KMS-11 (cell line): Measurements from ENCODE around the gene FASTK.
"Not testable (repeated sequence)": the region's sequence is repeated elsewhere in the genome, so short reads cannot be mapped to it uniquely, and the experiment has no call there.

ENCODE experiments used
- H2AFZ ChIP-seq: fragments of 200-600 bp; sonication (generic); 2 replicates; pipeline ENCODE4 v1.6.1; 2016; ENCODE audit warnings: antibody characterized with exemption, mixed run types, low read depth
- H3K27ac ChIP-seq: fragments of 200-600 bp; sonication (generic); 2 replicates; pipeline ENCODE4 v1.6.1; 2016; ENCODE audit warnings: mild to moderate bottlenecking, mixed run types
- H3K27me3 ChIP-seq: fragments of 200-600 bp; sonication (generic); 2 replicates; pipeline ENCODE4 v1.6.1; 2017; ENCODE audit warnings: mild to moderate bottlenecking, low read depth, mixed run types, moderate library complexity; ENCODE audit not compliant: insufficient read depth
- H3K36me3 ChIP-seq: fragments of 200-600 bp; sonication (generic); 2 replicates; pipeline ENCODE4 v1.6.1; 2017; ENCODE audit warnings: mild to moderate bottlenecking, mixed run types; ENCODE audit not compliant: insufficient read depth
- H3K4me1 ChIP-seq: fragments of 200-600 bp; sonication (generic); 2 replicates; pipeline ENCODE4 v1.6.1; 2016; ENCODE audit warnings: mild to moderate bottlenecking, low read depth, mixed run types; ENCODE audit not compliant: poor library complexity, severe bottlenecking
- H3K4me2 ChIP-seq: fragments of 200-600 bp; sonication (generic); 2 replicates; pipeline ENCODE4 v1.7.0; 2016; ENCODE audit warnings: mild to moderate bottlenecking, mixed run types
- H3K4me3 ChIP-seq: fragments of 200-600 bp; sonication (generic); IDR thresholded peaks from 2 replicates; pipeline ENCODE4 v1.6.1; 2017; ENCODE audit warnings: low read depth, low read length, mixed read lengths; ENCODE audit not compliant: insufficient read depth
- H3K79me2 ChIP-seq: fragments of 200-600 bp; sonication (generic); 2 replicates; pipeline ENCODE4 v1.6.1; 2016; ENCODE audit warnings: low read depth, mixed run types; ENCODE audit not compliant: insufficient read depth
- H3K9ac ChIP-seq: fragments of 200-600 bp; sonication (generic); 2 replicates; pipeline ENCODE4 v1.6.1; 2016; ENCODE audit warnings: mild to moderate bottlenecking, mixed run types
- H4K20me1 ChIP-seq: fragments of 200-600 bp; sonication (generic); 2 replicates; pipeline ENCODE4 v1.6.1; 2016; ENCODE audit warnings: mild to moderate bottlenecking, mixed run types; ENCODE audit not compliant: insufficient read depth
- TF ChIP-seq, protein P1 (sequence below): fragments of 200-600 bp; sonication (generic); conservative IDR thresholded peaks from 2 replicates; pipeline ENCODE4 v1.6.1; 2017; ENCODE audit warnings: low read depth, mild to moderate bottlenecking, antibody characterized with exemption, low read length, moderate library complexity, mixed read lengths

FASTK gene

DNA sequence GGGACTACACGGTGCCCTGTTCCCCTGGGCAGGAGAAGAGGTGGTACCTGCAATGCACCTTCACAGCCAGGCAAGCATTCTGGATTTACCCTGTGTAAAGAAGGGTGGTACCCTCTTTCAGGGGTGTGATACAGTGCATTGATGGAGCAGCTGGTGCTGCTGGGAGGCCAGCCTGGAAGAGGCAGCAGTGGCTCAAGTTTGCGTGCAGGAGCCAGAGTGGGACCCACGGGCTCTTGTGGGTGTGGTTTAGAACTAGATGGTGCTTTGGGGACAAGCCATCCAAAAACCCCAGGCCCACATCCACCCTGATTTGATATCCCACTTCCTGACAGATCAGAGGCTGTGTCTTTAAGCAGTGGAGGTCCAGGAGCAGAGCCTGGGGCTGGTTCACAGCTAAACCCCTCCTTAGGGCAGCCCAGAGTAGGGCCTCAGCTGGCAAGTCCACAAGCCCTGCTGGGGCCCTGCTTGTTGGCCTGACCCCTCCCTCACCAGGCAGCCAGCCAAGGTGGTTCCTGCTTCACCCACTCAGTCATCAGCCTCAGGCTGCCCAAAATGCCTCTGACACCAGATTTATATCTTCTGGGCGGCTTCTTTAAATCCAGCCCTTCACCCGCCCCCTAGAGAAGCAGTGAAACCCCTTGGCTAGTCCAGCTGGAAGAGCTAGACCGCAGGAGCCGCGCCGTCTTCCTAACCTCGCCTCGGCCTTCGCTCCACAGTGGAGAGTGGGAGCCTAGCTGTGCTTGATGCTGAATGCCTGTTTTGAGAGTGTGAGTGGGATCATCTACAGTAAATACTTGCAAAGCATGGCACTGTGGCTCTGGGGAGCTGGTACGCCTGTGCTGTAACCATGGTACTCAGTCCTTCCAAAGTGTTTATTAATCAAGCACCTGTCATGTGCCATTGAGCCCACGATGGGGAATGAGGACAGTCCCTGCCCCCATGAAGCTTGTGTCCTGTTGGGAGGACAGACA lies 33.7 kb downstream of the FASTK start:
- Histone ChIP-seq H3K27ac (no peak overlapping the region), H3K9ac (no peak overlapping the region), H3K4me1 (no peaks in the 10 kb centered on the region), H3K79me2 (no peaks in the 10 kb centered on the region), H4K20me1 (no peaks in the 10 kb centered on the region), H2AFZ (no peak overlapping the region), H3K4me3 (no peak overlapping the region), H3K27me3 (peaks cover 13% of the 10 kb centered on the region; the same call in 1 of the 2 replicates), H3K36me3 (no peaks in the 10 kb centered on the region), H3K4me2 (no peak overlapping the region)
- TF ChIP-seq, protein P1, sequence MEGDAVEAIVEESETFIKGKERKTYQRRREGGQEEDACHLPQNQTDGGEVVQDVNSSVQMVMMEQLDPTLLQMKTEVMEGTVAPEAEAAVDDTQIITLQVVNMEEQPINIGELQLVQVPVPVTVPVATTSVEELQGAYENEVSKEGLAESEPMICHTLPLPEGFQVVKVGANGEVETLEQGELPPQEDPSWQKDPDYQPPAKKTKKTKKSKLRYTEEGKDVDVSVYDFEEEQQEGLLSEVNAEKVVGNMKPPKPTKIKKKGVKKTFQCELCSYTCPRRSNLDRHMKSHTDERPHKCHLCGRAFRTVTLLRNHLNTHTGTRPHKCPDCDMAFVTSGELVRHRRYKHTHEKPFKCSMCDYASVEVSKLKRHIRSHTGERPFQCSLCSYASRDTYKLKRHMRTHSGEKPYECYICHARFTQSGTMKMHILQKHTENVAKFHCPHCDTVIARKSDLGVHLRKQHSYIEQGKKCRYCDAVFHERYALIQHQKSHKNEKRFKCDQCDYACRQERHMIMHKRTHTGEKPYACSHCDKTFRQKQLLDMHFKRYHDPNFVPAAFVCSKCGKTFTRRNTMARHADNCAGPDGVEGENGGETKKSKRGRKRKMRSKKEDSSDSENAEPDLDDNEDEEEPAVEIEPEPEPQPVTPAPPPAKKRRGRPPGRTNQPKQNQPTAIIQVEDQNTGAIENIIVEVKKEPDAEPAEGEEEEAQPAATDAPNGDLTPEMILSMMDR: no peak

DNA sequence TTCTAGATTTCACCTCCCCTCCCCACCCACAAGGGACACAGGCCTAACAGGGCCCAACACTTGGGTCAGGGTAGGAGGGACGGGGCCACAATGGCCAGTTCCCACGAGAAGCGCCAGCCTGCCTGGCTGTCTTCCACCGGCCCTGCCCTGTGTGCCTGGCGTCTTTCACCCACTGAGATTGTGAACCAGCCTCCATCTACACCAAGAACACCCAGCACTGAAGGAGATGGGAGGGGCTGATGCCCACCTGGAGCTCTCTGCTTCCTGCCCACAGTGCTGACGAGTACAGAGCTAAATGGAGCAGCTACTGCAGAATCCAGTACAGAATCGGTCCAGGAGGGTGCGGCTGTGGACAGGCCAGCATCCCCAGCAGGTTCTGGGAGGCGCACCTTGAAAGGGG lies 34.6 kb downstream of the FASTK start:
- Histone ChIP-seq H3K27me3 (peaks cover 13% of the 10 kb centered on the region; the same call in 1 of the 2 replicates), H2AFZ (no peak overlapping the region), H3K36me3 (no peaks in the 10 kb centered on the region), H3K27ac (no peak overlapping the region), H3K4me2 (no peak overlapping the region), H3K9ac (no peak overlapping the region), H3K4me1 (no peaks in the 10 kb centered on the region), H4K20me1 (no peaks in the 10 kb centered on the region), H3K79me2 (no peaks in the 10 kb centered on the region), H3K4me3 (no peak overlapping the region)
- TF ChIP-seq, protein P1: no peak

DNA sequence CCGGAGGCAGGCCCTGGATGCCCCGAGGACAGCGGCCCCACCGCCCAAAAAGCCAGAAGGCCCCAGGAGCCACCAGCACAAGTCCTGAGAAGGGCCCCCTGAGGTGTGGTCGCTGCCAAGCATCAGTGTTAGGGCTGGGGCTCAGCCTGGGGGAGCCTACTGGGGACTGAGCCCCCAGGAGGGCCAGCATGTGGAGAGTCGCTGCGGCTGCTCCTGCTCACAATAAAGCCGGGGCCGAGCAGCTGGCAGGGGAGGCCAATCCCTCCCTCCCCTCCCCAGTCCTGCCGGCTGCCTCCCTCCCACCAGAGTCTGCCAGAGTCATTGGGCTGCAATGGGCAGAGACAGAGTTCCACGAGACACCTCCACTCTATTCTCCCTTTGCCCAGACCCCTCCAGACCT lies 35.3 kb downstream of the FASTK start:
- no peak overlapping the region for H2AFZ ChIP-seq
- no peaks in the 10 kb centered on the region for H4K20me1 ChIP-seq
- H3K9ac ChIP-seq: no peak overlapping the region
- H3K27me3 ChIP-seq: peaks cover 11% of the 10 kb centered on the region; the same call in 1 of the 2 replicates
- TF ChIP-seq, protein P1: no peak
- no peaks in the 10 kb centered on the region for H3K4me1 ChIP-seq
- no peak overlapping the region for H3K4me3 ChIP-seq
- H3K27ac ChIP-seq: no peak overlapping the region
- no peak overlapping the region for H3K4me2 ChIP-seq
- no peaks in the 10 kb centered on the region for H3K79me2 ChIP-seq
- H3K36me3 ChIP-seq: no peaks in the 10 kb centered on the region

DNA sequence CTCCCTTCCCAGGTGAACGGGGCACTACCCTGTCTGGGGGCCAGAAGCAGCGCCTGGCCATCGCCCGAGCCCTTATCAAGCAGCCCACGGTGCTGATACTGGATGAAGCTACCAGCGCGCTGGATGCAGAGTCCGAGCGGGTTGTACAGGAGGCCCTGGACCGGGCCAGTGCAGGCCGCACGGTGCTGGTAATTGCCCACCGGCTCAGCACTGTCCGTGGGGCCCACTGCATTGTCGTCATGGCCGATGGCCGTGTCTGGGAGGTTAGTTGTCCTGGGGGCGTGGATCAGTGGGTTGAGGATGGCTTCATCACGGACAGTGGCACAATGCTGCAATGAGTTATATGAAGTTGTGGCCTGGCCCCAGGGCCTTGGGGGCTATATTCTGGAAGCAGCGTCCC lies 36.6 kb downstream of the FASTK start:
- Histone ChIP-seq H3K4me3 (no peak overlapping the region), H3K4me1 (peaks cover 8% of the 10 kb centered on the region), H4K20me1 (no peaks in the 10 kb centered on the region), H3K27me3 (no peaks in the 10 kb centered on the region; the same call in 1 of the 2 replicates), H2AFZ (no peak overlapping the region), H3K27ac (no peak overlapping the region), H3K36me3 (no peaks in the 10 kb centered on the region), H3K79me2 (no peaks in the 10 kb centered on the region), H3K4me2 (no peak overlapping the region), H3K9ac (no peak overlapping the region)
- TF ChIP-seq, protein P1: no peak

DNA sequence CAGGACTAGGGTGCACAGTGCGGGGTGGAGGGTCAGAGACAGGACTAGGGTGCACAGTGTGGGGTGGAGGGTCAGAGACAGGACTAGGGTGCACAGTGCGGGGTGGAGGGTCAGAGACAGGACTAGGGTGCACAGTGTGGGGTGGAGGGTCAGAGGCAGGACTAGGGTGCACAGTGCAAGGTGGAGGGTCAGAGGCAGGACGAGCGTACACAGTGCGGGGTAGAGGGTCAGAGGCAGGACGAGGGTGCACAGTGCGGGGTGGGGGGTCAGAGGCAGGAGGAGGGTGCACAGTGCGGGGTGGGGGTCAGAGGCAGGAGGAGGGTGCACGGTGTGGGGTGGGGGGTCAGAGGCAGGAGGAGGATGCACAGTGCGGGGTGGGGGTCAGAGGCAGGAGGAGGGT lies 37.2 kb downstream of the FASTK start:
- H3K4me3 ChIP-seq, H3K27me3 ChIP-seq, H3K79me2 ChIP-seq, H4K20me1 ChIP-seq, H3K4me2 ChIP-seq, H3K36me3 ChIP-seq, H2AFZ ChIP-seq, H3K9ac ChIP-seq, H3K27ac ChIP-seq: not testable (repeated sequence)
- H3K4me1 ChIP-seq: peaks cover 12% of the 10 kb centered on the region
